Measurements from ENCODE around the gene MACIR.

DNA sequence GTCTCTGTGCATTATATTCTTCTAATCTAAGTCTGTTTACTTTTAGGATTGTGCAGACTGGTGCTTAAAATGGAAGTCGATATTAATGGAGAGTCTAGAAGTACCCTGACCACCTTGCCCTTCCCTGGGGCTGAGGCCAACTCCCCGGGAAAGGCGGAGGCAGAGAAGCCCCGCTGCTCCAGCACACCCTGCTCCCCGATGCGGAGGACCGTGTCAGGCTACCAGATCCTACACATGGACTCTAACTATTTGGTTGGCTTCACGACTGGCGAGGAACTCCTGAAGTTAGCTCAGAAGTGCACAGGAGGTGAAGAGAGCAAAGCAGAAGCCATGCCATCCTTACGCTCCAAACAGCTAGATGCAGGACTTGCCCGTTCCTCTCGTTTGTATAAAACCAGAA lies 17.3 kb downstream of the MACIR start:
- TF ChIP-seq, protein P1, sequence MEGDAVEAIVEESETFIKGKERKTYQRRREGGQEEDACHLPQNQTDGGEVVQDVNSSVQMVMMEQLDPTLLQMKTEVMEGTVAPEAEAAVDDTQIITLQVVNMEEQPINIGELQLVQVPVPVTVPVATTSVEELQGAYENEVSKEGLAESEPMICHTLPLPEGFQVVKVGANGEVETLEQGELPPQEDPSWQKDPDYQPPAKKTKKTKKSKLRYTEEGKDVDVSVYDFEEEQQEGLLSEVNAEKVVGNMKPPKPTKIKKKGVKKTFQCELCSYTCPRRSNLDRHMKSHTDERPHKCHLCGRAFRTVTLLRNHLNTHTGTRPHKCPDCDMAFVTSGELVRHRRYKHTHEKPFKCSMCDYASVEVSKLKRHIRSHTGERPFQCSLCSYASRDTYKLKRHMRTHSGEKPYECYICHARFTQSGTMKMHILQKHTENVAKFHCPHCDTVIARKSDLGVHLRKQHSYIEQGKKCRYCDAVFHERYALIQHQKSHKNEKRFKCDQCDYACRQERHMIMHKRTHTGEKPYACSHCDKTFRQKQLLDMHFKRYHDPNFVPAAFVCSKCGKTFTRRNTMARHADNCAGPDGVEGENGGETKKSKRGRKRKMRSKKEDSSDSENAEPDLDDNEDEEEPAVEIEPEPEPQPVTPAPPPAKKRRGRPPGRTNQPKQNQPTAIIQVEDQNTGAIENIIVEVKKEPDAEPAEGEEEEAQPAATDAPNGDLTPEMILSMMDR (IDR thresholded peaks at IDR 0.05) = no peak
- TF ChIP-seq POLR2A (IDR thresholded peaks at IDR 0.05) = no peak

Measured in adrenal gland (tissue), 5 donors.